Amygdala (tissue), 56 donors: ENCODE data around the gene ASIC3.
A peak's percentile ranks its signal among the peaks of the same experiment; 100 is the strongest.

Experiments
- DNase-seq, 56 donors: peaks; one replicate each; lab custom pipeline; 2025; lab: John Stamatoyannopoulos, UW

ASIC3 gene

DNA sequence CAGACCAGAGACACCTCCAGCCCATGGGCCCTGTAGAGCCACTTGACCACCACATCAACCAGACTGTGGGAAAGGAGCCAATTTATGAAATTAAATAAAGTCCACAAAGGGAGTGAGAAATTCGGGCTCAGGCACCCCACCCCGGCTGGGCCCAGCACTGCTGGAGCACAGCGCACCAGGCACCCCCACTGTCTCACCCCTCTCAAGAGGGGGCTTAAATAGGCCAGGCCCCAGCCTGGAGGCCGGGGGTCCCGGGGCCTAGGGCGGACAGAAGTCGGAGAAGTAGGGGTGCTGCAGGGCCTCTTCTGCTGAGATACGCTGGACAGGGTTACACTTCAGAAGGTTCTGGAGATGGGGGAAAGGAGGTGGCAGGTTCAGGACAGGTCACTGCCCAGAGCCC is 5.4 kb downstream of the ASIC3 start:
- no peak for DNase-seq

DNA sequence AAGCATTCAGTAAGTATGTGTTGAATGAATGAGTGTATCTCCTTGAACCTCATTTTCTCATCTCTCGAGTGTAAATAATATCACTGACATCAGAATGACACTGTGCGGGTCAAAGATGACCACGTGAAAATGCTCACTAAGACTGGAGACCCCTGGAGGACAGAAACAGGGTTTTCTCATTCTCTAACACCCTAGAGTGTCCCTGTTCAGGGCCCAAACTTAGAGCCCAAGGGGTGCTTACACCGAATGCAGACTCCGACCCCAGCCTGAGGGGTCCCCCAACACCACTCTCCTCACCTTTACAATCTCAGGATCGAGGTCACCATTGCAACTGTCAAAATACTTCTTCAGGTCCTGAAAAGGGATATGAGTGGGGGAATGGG is 7.9 kb downstream of the ASIC3 start:
- no peak for DNase-seq

DNA sequence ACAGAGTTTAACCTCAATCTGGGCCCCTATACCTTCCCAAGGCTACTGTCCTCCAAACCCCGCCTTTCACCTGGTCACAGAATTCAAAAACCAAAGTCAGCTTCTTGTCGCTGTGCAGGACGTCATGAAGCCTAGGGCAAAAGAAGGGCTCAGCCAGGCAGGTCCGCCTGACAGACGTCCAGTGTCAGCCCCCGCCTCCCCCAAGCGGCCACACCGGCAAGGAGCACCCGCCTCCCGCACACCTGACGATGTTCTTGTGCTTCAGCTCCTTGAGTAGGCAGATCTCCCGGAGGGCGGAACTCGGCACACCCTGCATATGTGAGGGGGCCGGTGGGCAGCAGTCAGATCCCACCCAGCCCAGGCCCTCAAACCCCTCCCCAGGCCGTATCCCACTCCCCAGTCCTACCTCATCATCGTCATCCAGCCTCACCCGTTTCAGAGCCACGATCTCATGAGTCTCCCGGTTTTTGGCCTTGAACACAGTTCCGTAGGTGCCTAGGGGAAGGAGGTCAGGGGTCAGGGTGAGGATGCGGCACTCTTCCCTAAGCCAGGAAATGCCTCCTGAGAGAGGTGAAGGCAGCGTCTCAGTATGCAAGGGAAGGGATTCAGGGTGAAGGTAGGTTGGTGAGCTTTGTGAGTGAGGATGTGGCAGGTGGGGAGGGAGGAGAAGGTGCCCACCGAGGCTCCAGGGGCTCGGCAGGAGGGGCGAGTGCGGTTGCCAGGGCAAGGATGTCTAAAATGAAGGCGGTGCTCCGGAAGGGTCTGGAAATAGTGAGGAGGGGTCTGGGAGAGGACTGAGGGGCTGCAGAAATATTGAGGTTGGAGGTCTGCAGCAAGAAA is 8.6 kb downstream of the ASIC3 start:
- peak in 1 of 56 donors; percentile 28 for DNase-seq

DNA sequence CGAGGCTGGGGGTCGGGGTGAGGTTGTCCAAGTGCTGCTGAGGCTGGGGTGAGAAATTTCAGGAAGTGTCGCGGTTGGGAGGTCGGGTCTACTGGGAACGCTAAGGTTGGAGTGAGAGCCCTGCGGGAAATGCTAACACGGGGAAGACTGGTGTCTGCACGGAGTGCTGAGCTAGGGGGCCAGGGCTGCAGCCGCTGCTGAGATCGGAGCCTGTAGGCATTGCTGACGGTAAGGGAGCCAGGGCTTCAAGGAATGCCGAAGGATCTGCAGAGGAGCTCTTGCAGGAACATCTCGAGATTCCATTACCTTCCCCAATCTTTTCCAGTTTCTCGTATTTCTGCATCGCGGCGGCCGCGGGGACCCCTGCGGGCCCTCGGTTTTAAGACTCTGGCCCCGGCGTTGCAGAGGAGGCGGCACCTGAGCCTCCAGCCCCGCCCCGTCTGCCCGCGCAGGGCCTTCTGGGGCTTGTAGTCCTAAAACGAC is 9.2 kb downstream of the ASIC3 start, which contains the start of gene CDK5:
TSS of gene CDK5 (minus strand) at position 392 of the 483 bp plus-strand sequence. CDS start at position 343, 49 bp downstream.
- peak in 3 of 56 donors; percentile 56 to 96 (median 95) for DNase-seq

DNA sequence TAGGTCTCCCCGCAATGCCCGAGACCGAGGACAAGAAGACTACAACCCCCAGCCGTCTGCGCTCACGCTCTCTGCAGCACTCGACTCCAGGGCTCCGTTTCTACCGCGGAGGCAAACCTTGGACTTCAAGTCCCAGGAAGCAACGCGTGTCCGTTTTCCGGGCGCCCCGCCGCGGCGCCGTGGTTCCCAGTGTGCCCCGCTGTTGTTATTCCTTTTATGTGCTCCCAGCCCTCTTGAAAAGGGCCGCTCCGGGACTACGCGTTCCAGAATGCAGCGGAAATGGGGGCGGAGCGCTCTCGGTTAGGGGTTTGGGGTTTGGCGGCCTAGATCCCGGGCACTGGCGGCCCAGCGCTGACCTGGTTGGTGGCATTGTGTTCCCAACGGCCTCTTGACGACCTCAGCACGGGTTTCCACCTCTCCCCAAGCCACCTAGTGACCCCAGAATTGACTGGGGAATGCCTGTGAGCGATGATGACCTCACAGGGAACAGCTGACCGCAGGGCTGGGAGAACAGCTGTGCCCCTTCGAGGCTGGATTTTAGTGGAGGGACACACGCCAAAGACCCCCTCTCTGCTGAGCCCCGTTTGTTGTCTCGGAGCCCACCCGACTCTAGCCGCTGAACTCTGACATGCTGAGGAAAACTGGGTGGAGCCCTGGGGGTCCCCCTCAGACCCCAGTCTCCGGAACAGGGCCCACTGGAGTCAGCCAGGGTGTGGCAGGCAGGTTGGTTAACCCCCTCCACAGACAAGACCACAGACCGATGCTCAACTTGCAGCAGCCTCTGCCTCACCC is 9.9 kb downstream of the ASIC3 start:
- DNase-seq, result peak; percentile 85 to 100 (median 99)

DNA sequence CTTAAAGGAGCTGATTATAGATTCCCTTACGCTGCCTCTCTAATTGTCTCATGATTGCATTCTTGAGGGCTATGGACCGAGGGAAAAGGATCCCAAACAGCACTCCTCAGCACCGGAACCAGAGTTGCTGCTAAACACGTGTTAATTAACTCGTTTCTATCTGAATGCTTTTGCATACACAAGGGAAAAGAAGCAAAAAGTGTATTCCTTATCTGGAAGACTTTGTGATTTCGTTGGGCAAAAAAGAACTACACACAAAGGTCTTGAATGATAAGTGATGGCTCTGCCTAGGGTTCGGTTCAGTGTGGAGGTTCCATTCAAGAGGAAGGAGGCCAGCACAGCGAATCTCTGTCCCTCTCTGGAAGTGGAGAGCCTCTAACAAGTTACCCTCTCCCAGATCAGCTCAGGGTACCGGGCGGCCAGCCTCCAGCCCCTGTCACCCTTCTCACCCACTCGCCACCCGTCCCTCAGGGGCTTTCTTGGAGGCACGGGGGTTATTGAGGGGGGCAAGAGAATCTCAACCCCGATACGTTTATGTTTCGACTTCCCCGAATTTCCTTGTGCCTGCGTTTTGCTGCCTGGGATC is 10.5 kb downstream of the ASIC3 start:
- peak in 6 of 56 donors; percentile 45 to 63 (median 56) for DNase-seq

DNA sequence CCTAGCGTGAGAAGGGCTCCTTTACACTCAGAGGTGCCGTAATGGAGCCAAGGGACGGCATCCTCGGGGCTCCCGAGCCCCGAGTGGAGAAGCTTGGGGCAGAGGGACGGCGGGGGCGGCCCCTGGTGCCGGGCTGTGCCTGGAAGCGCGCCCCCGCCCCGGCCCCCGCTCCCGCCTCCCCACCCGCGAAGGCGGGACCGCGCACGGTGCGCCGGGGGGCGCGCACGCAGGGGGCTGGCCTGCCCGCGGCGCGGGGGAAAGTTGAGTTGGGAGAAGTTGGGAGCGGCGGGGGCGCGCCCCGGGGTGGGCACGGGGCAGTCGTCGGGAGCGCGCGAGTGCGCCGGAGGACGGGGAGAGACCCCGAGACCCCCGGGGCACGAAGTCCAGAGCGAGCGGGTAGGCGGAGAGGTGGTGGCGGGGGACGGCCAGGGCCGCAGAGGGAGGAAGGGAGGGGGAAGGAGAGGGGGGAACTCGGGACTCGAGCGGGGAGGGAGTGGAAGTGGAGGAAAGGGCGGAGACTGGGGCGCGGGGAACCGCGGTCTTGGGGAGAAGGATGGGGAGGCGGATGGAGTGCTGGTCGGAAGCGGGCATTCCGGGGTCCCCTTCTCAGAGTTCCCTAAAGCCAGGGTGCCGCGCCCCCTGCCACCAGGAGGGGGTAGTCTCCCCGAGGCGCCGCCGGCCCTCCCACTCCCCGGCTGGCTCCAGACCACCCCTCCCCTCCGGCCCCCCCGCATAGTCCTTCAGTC is 11.2 kb downstream of the ASIC3 start, which contains the start of gene SLC4A2:
TSS of gene SLC4A2 (plus strand) at position 223 of the 746 bp plus-strand sequence. CDS start 2,399 bp downstream, outside the sequence.
- peak in 55 of 56 donors; percentile 37 to 95 (median 78) for DNase-seq

DNA sequence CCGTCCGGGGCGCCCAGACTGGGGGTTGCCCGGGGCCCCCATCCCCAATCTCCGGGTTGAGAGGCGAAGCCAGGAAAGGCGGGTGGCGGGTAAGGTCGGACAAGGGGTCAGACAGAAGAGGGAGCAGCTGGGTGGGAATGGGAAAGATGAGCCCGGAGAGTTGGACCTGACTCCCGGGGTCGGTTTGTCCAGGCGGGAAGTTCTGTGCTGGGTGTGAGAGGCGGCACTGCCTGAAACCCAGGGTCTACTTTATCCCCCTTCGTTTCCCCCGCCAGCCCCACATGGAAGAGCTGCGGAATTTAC is 11.7 kb downstream of the ASIC3 start:
- peak in 1 of 56 donors; percentile 60 for DNase-seq

DNA sequence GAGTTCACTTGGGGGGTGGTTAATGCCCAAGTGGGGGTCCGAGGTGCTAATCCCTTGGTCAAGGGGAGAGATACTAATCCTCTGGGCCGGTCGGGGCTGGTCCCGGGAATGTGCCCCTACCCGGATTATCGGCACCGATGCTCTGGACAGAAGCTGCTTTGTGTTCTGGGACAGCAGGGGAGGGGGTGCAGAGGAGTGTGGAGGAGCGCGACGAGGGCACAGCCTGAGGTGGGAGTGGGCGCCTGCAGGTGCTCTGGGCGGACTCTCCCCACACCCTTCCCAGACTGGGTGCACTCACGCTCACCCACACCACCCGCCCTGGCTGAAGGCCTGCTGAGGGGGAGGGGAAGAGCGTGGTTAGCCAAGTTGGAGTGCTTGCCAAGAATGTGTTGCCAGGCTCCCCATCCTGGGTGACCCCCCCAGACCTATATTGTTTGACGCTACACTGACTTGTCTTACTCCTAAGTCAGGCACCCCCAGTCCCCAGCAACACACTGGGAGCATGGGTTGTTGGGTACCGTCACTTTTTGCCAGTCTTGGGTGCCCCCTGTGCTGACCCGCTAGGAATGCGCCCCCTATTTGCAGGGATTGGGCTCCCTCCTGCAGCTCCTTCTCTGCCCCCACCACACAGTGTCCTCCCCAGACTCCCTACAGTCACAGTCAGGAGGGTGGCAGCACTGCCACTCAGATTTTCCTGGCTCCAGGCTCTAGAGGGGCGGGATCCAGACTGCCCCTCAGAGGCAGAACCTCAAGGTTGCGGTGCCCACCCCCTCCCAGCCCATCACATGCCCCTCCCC is 12.3 kb downstream of the ASIC3 start:
- DNase-seq, result peak in 30 of 56 donors; percentile 12 to 72 (median 40)

DNA sequence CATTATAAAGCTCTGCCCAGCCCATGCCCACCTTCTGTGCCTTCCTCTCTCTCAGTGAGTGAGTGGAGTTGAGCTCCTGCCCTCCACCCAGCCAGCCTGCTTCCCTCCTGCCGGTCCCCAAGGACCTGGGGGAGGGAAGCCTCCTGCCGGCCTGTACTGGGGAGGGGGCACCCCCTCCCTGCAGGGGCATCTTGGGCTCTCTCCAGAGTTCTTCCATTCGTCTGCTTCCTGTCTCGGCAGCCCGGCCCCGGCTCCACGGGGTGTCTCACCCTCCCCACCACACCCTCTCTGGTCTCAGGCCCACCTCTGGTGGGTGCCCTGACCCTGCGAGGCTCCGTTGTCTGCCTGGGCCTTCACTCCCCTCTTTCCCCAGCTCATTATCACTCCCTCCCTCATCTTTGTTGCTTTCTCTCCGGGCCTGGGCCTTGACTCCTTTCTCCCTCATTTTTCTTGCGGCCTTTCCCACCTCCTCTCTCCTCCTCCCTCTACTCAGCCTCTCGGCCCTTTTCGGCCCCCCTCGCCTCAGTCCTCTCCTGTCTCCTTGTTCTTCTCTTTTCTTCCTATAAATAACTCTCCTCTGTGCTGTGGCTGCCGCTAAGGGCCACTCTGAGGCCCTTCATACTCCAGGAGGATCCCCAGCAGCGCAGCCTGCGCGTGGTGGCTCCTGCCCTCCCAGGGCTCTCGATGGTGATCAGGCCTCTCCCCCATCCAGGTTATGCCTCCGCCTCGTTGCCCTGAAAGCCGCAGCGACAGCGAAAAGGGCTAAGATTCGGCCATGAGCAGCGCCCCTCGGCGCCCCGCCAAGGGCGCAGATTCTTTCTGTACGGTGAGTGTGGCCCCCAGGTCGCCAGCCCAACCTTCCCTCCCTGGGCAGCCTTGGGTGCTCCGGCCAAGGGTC is 13.1 kb downstream of the ASIC3 start:
- DNase-seq, result no peak

DNA sequence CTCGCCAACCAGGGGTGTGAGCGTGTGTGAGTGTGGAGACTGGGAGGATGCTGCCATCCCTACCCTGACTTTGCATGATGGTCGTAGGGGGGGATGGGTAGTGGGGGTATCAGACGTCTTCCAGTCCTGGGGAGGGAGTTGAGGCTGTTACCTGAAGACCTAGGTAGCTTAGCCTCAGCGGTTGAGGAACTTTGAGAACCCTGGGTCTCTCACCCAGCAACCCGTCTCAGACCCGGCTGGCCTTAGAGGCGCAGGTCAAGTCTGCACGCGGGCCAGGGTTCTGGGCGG is 13.7 kb downstream of the ASIC3 start:
- DNase-seq, result no peak

DNA sequence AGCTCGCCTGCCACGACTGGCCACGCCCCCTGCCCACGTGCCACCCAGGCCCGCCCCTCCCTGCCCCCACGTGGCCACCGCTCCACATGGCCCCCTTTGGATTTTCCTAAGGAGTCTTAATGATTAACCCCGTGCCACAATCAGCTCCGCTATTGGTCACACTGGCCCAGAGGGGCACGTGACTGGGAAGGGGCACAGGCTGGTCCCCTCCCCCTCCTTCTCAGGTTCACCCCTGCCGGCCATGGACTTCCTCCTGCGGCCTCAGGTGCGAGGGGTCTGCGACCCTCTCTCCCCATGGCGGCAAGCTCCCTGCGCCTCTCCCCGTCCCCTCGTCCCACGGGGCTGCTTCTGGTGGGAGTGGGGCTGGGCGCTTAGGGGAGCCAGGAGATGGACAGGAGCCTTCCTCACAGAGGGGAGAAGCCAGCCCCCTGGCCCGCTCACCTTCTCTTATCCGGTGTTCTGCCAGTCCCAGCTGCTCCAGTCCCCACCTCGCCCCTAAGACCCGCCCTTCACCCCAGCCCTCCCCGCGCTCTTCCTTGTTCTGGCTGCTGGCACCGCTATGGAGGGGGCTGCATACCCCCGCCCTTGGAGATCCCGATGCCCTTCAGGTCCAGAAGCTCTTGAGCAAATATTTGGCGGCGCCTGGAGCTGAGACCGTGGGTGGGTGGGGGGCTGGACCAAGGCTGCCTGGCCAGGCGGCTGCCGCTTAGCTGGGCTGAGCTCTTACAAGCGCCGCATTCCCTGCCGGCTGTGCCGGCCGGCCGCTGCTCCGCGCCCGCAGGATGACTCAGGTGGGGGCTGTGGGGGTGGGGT is 14.3 kb downstream of the ASIC3 start:
- DNase-seq, result no peak

DNA sequence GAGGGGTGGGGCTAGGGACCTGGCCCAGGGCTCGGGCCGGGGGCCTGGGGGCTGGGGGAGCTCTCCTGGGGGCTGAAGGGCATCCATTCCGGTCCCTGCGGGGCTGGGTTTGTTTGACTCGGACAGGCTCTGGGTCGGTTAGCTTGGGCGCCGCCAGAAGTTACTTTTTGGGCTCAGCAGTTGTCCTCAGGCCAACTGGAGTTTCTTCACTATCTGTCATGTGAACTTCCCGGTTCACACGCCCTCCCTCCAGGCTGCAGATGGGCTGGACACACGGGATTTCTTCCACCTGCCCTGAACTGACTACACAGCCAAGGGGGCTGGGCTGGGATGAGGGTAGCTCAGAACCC is 14.9 kb downstream of the ASIC3 start:
- DNase-seq, result no peak

DNA sequence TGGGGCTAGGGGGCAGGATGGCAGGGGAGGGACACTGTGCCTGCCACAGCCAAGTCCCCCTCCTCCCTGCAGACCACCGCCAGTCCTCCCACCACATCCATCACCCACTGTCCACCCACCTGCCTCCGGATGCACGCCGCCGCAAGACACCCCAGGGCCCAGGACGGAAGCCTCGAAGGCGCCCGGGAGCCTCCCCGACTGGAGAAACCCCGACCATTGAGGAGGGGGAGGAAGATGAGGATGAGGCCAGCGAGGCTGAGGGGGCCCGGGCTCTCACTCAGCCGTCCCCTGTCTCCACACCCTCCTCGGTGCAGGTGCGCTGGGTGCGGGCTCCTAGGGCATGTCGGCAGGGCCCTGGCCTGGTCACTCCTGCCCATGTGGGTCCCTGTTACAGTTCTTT is 16.1 kb downstream of the ASIC3 start:
- no peak for DNase-seq

DNA sequence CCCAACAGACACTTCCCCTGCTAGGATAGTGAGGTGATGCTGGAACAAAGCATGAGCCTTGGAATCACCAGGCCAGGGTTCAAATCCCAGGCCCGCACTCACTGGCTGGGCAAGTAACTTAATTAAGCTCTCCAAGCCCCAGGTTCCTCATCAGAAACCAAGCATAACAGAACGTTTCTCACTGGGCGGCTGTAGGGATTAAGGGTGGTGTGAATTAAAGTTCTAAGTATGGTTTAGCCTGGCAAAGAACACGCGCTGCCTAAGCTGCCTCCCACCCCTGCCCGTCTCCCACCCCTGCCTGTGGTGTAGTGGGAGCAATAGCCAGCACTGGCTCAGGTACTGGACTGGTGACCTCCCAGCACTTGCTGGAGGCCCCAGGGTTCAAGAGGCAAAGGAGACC is 16.7 kb downstream of the ASIC3 start:
- no peak for DNase-seq

DNA sequence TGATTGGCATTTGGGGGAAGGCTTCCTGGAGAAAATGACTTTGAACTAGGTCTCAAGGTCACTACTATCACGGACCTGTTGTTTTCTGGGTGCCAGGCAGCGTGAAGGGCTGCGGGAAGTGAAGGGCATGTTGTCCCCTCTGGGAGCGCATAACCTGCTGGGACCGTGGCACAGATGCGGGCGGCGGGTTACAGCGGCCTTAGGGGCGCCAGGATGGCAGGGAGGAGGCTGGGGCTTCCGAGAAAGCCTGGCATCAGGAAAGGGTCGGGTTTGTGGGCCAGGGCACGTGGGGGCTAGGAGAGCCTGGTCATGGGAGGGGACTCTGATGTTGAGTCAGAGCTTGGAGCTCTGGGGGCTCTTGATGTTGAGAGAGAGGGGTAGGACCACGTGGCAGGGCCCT is 17.2 kb downstream of the ASIC3 start:
- no peak for DNase-seq

DNA sequence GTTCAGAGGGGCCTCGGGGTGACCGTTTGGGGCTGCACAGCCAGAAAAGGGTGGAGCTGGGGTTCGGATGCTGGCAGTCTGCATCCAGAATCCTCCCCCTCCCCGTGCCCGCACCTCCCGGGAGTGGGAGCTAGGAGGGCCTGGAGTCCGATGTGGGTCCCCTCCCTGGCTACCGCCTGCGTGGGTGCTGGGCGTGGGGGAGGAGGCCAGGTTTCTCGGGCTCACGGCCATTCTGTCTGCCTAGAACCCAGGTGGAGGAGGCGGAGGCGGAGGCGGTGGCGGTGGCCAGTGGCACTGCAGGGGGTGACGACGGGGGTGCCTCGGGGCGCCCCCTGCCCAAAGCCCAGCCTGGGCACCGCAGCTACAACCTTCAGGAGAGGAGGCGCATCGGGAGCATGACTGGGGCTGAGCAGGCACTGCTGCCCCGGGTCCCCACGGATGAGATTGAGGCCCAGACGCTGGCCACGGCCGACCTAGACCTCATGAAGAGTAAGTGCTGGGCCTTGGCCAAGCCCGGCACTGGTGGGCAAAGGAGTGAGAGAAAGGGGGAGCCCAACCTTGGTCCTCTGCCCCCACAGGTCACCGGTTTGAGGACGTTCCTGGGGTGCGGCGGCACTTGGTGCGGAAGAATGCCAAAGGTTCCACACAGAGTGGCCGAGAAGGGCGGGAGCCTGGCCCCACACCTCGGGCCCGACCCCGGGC is 18.1 kb downstream of the ASIC3 start:
- DNase-seq, result no peak
